ENCODE results near the gene OR51D1.

The OR51D1 gene

GRCh38 chr11:4645974-4646373 is 8.7 kb downstream of the OR51D1 start:
- no peak for DNase-seq (ENCODE audit: low read depth in 2 of 2)

- DNase-seq (ENCODE audit: low read depth in 2 of 2): no peak
Measured at GRCh38 chr11:4647766-4648165, 10.5 kb downstream of the OR51D1 start.

- no peak for DNase-seq (ENCODE audit: low read depth in 2 of 2)
Measured at GRCh38 chr11:4654635-4655369, 17.5 kb downstream of the OR51D1 start.

GRCh38 chr11:4658629-4659445 is 21.6 kb downstream of the OR51D1 start:
- DNase-seq (ENCODE audit: low read depth in 2 of 2): no peak

GRCh38 chr11:4662876-4663275 is 25.6 kb downstream of the OR51D1 start:
- DNase-seq (ENCODE audit: low read depth in 2 of 2): no peak

- DNase-seq (ENCODE audit: low read depth in 2 of 2): no peak
Measured at GRCh38 chr11:4664183-4664582, 26.9 kb downstream of the OR51D1 start.

GRCh38 chr11:4664786-4665185 is 27.5 kb downstream of the OR51D1 start:
- no peak for DNase-seq (ENCODE audit: low read depth in 2 of 2)

- DNase-seq (ENCODE audit: low read depth in 2 of 2): no peak
Measured at GRCh38 chr11:4665424-4665823, 28.1 kb downstream of the OR51D1 start.

- no peak for DNase-seq (ENCODE audit: low read depth in 2 of 2)
Measured at GRCh38 chr11:4671741-4672140, 34.5 kb downstream of the OR51D1 start.

- no peak for DNase-seq (ENCODE audit: low read depth in 2 of 2)
Measured at GRCh38 chr11:4672470-4672869, 35.2 kb downstream of the OR51D1 start.

GRCh38 chr11:4673781-4674180 is 36.5 kb downstream of the OR51D1 start:
- DNase-seq (ENCODE audit: low read depth in 2 of 2): no peak

- DNase-seq (ENCODE audit: low read depth in 2 of 2): no peak
Measured at GRCh38 chr11:4677948-4678347, 40.7 kb downstream of the OR51D1 start.

GRCh38 chr11:4680341-4680740 is 43.1 kb downstream of the OR51D1 start:
- DNase-seq (ENCODE audit: low read depth in 2 of 2): no peak

GRCh38 chr11:4682623-4683419 is 45.5 kb downstream of the OR51D1 start:
- peak; percentile 8 to 17 for DNase-seq (ENCODE audit: low read depth in 2 of 2)

- DNase-seq (ENCODE audit: low read depth in 2 of 2): no peak
Measured at GRCh38 chr11:4684631-4685285, 47.5 kb downstream of the OR51D1 start.
